Mucosa of stomach (tissue), 1 donor: ENCODE data around the gene GPC6.
"Not testable (repeated sequence)": the region's sequence is repeated elsewhere in the genome, so short reads cannot be mapped to it uniquely, and the experiment has no call there.

Source experiments
- H3K27me3 ChIP-seq: one replicate; pipeline ENCODE4 v1.7.0; 2013; ENCODE audit warnings: mild to moderate bottlenecking, low read length; ENCODE audit not compliant: control insufficient read depth, insufficient read depth
- H3K36me3 ChIP-seq: one replicate; pipeline ENCODE4 v1.7.0; 2013; ENCODE audit warnings: low read length; ENCODE audit not compliant: control insufficient read depth, insufficient read depth
- H3K4me1 ChIP-seq: one replicate; pipeline ENCODE4 v1.7.0; 2013; ENCODE audit warnings: mild to moderate bottlenecking, low read length; ENCODE audit not compliant: control insufficient read depth, insufficient read depth
- H3K4me3 ChIP-seq: one replicate; pipeline ENCODE4 v1.7.0; 2013; ENCODE audit warnings: low read length
- H3K9ac ChIP-seq: one replicate; pipeline ENCODE4 v1.7.0; 2013; ENCODE audit warnings: mild to moderate bottlenecking, low read length, moderate library complexity
- H3K9me3 ChIP-seq: one replicate; pipeline ENCODE4 v1.7.0; 2013; ENCODE audit warnings: mild to moderate bottlenecking, low read length, moderate library complexity; ENCODE audit not compliant: control insufficient read depth
- donor health status: Pancreatic carcinoma.

GPC6 gene

GRCh38 chr13:93226623-93227279, at the start of gene GPC6:
GPC6 (plus strand) TSS chr13:93226807.
- Histone ChIP-seq H3K9ac (peak within 1 kb of the TSS; percentile 41), H3K27me3 (peaks cover 34% of the 10 kb centered on the region), H3K4me3 (peak within 1 kb of the TSS; percentile 12)

DNA sequence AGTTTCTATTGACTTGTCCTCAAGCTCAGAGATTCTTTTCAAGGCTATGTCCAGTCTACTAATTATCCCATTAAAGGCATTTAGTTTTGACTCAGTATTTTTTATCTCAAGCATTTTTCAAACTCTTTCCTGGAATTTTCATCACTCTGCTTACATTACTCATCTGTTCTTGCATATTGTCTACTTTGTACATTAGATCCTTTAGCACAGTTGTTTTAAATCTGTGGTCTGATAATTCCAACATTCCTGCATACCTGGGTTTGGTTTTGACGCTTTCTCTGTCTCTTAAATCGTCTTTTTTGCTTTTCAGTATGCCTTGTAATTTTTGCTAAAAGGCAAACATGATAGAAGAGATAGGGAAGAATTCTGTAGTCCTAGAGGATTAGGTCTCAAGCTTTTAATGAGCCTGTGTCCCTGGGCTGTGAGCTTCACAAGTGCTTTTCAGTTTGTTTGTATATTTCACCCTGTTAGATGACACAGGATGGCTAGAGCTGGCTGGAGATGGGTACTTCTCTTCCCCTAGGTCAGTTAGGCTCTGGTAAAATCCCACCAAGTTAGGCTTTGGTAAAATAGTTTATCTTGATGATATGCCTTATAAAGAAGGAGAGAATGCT, 46.1 kb upstream of the GPC6 start:
- no peak overlapping the region for H3K4me3 ChIP-seq
- no peaks in the 10 kb centered on the region for H3K4me1 ChIP-seq
- H3K36me3 ChIP-seq, result no peaks in the 10 kb centered on the region
- H3K9me3 ChIP-seq, result no peaks in the 10 kb centered on the region
- H3K27me3 ChIP-seq, result no peaks in the 10 kb centered on the region
- no peak overlapping the region for H3K9ac ChIP-seq

More at GRCh38 chr13:93226623-93227279, at the start of gene GPC6:
- Histone ChIP-seq H3K4me1 (peaks cover 6% of the 10 kb centered on the region), H3K9me3 (no peaks in the 10 kb centered on the region), H3K36me3 (no peaks in the 10 kb centered on the region)

GRCh38 chr13:93182406-93182805, 44.2 kb upstream of the GPC6 start:
- Histone ChIP-seq H3K9me3 (no peaks in the 10 kb centered on the region), H3K27me3 (no peaks in the 10 kb centered on the region), H3K4me3 (no peak overlapping the region), H3K9ac (no peak overlapping the region), H3K4me1 (no peaks in the 10 kb centered on the region), H3K36me3 (no peaks in the 10 kb centered on the region)

DNA sequence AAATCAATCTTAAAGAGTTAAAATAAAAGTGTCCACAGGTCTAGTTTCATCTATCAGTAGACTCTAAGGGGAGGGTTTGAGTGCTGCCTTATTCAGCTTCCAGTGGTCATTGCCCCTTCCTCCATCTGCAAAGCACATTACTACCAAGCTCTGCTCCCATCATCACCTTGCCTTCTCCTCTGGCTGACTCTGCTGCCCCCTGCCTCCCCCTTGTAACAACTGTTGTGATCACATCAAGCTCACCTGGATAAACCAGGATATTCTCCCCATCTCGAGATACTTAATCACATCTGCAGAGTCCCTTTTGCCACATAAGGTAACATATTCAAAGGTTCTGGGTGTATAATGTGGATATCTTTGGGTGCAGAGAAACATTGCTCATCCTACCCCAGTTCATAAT, 43.3 kb upstream of the GPC6 start:
- Histone ChIP-seq H3K4me3 (no peak overlapping the region), H3K9ac (no peak overlapping the region), H3K4me1 (no peaks in the 10 kb centered on the region), H3K9me3 (no peaks in the 10 kb centered on the region), H3K36me3 (no peaks in the 10 kb centered on the region), H3K27me3 (no peaks in the 10 kb centered on the region)

GRCh38 chr13:93190006-93190405, 36.6 kb upstream of the GPC6 start:
- Histone ChIP-seq H3K9me3 (no peaks in the 10 kb centered on the region), H3K4me1 (no peaks in the 10 kb centered on the region), H3K9ac (no peak overlapping the region), H3K36me3 (no peaks in the 10 kb centered on the region), H3K27me3 (no peaks in the 10 kb centered on the region), H3K4me3 (no peak overlapping the region)

- Histone ChIP-seq H3K27me3 (no peaks in the 10 kb centered on the region), H3K9me3 (no peaks in the 10 kb centered on the region), H3K36me3 (no peaks in the 10 kb centered on the region), H3K4me3 (no peak overlapping the region), H3K9ac (no peak overlapping the region), H3K4me1 (no peaks in the 10 kb centered on the region)
Measured at GRCh38 chr13:93193682-93194081, 32.9 kb upstream of the GPC6 start.

GRCh38 chr13:93199856-93200255, 26.8 kb upstream of the GPC6 start:
- Histone ChIP-seq H3K9ac (no peak overlapping the region), H3K4me1 (no peaks in the 10 kb centered on the region), H3K9me3 (no peaks in the 10 kb centered on the region), H3K36me3 (no peaks in the 10 kb centered on the region), H3K4me3 (no peak overlapping the region), H3K27me3 (no peaks in the 10 kb centered on the region)

- no peak overlapping the region for H3K9ac ChIP-seq
- H3K4me1 ChIP-seq, result no peaks in the 10 kb centered on the region
- no peak overlapping the region for H3K4me3 ChIP-seq
- no peaks in the 10 kb centered on the region for H3K27me3 ChIP-seq
- H3K36me3 ChIP-seq, result no peaks in the 10 kb centered on the region
- no peaks in the 10 kb centered on the region for H3K9me3 ChIP-seq
Measured at GRCh38 chr13:93200626-93201025, 26.0 kb upstream of the GPC6 start.

DNA sequence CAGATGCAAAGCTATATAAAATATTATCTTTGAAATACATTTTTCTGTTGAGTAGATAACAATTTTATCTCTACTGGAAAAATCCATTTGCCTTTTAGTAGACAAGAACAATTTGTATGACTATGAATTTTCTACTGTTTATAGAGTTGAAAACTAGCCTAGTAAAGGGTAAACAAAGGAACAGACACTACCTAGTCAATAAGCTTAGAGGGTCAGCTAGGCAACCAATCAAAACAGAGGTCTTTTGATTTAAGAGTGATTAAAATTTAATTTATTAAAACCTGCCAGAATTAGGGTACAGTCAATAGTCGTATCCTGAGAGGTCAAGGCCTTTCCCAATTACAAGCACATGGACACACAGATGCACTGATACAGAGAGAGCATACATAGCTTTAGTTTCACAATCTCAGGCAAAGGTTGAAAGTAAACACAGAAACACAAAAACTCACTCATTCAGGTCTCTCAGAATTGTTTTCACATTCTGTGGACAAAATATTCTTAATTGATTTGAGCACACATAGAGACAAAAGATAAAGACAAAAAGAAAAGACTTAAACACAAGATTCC, 24.5 kb upstream of the GPC6 start:
- no peaks in the 10 kb centered on the region for H3K36me3 ChIP-seq
- H3K4me1 ChIP-seq, result no peaks in the 10 kb centered on the region
- no peaks in the 10 kb centered on the region for H3K27me3 ChIP-seq
- no peak overlapping the region for H3K9ac ChIP-seq
- H3K4me3 ChIP-seq, result no peak overlapping the region
- no peaks in the 10 kb centered on the region for H3K9me3 ChIP-seq

DNA sequence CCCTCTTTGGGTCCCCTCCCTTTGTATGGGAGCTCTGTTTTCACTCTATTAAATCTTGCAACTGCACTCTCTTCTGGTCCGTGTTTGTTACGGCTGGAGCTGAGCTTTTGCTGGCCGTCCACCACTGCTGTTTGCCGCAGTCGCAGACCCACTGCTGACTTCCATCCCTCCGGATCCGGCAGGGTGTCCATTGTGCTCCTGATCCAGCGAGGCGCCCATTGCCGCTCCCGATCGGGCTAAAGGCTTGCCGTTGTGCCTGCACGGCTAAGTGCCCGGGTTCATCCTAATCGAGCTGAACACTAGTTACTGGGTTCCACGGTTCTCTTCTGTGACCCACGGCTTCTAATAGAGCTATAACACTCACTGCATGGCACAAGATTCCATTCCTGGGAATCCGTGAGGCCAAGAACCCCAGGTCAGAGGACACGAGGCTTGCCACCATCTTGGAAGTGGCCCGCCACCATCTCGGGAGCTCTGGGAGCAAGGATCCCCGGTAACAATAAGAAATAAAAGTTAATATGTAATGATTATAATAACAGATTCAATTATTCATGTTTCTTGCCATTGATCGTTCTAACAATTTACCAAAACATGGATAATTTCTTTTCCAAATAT, 19.7 kb upstream of the GPC6 start:
- not testable (repeated sequence) for H3K4me3 ChIP-seq, H3K9ac ChIP-seq, H3K27me3 ChIP-seq, H3K36me3 ChIP-seq, H3K9me3 ChIP-seq, H3K4me1 ChIP-seq

DNA sequence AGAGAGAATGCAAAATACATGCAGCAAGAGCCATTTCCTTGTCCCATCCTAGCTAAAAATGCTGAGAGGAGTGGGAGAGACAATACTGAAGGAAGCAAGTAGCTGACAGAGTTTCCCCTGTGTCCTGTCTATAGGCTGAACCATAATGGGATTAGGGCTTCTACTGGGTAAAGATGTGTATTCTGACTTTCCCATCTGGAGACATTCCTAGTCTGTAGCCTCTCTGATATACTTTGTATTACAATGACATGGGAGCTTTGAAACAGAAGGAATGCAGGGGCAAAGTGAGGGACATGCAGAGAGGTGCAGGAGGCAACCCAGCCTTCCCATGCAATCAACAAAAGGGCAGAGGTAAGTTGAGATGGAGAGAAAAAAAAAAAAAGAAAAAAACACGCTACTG, 10.5 kb upstream of the GPC6 start:
- Histone ChIP-seq H3K9me3 (no peaks in the 10 kb centered on the region), H3K36me3 (no peaks in the 10 kb centered on the region), H3K4me3 (no peak overlapping the region), H3K9ac (no peak overlapping the region), H3K4me1 (no peaks in the 10 kb centered on the region), H3K27me3 (no peaks in the 10 kb centered on the region)

DNA sequence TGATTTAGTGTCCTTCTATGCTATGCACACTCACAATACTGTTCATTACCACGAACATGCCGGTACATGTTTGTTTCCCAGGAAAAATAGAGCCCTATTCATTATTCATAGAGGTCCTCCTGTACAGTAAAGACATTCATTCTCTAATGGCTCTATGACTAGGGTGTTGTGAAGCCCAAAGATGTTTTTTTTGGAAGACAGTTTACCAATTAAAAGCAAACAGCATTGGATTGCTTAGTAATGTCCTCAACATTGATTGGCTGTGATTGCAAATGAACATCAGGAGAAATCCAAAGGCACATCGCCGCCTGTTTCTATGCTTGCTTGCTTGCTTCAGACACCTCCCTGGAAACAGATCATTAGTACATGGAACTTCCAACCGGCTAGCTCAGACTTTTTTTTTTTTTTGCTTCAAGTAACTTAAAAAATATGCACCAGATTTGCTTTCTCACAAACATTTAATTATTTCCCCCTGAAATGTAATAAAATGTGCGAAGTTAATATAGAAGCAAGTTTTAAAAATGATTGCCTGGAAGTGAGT, 8.8 kb upstream of the GPC6 start:
- no peaks in the 10 kb centered on the region for H3K36me3 ChIP-seq
- no peak overlapping the region for H3K4me3 ChIP-seq
- no peaks in the 10 kb centered on the region for H3K4me1 ChIP-seq
- H3K9ac ChIP-seq, result no peak overlapping the region
- no peaks in the 10 kb centered on the region for H3K9me3 ChIP-seq
- H3K27me3 ChIP-seq, result no peaks in the 10 kb centered on the region
